ENCODE measurements around the gene KIF25. TPM values are rescaled to one million over a fixed set of nuclear protein-coding genes. Genes with fewer than 3 reads are reported as not detected.

KIF25 gene
- total RNA-seq, 1 donor from 2014 or later, result not detected

- DNase-seq (ENCODE audit: extremely low spot score, unreplicated experiment), result no peak
- H3K36me3 Mint-ChIP-seq (ENCODE audit: unreplicated experiment), result no peaks in the 10 kb centered on the region
- no peak overlapping the region for H3K27ac Mint-ChIP-seq (ENCODE audit: unreplicated experiment)
- H3K27me3 Mint-ChIP-seq (ENCODE audit: unreplicated experiment), result no peaks in the 10 kb centered on the region
- H3K4me3 Mint-ChIP-seq (ENCODE audit: unreplicated experiment), result no peak overlapping the region
- no peaks in the 10 kb centered on the region for H3K9me3 Mint-ChIP-seq (ENCODE audit: unreplicated experiment)
- peaks cover 5% of the 10 kb centered on the region for H3K4me1 Mint-ChIP-seq (ENCODE audit: unreplicated experiment)
- no peak for TF ChIP-seq CTCF (IDR thresholded peaks at IDR 0.05)
Measured at GRCh38 chr6:168048724-168049025, 51.2 kb downstream of the KIF25 start.

DNA sequence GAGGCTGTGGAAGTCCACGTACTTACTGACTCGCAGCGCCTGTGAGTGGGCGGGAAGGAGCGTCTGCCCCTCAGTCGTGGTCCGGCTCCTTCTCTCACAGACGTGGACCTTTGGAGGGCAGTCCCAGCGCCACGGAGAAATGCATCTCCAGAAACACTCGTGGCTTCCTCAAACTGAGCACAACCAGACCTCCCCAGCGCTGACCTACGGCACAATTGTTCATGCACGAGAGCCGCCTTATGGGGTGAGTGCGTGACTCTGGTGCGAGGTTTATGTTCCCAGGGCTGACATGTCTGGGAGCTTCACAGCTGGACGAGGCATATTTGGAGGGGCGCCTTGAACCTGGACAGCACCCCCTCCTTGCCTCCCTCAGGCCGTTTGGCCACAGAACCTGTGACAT lies 51.8 kb downstream of the KIF25 start:
- Mint-ChIP-seq H3K9me3 (ENCODE audit: unreplicated experiment) (no peaks in the 10 kb centered on the region), H3K27me3 (ENCODE audit: unreplicated experiment) (no peaks in the 10 kb centered on the region), H3K4me3 (ENCODE audit: unreplicated experiment) (no peak overlapping the region)

DNA sequence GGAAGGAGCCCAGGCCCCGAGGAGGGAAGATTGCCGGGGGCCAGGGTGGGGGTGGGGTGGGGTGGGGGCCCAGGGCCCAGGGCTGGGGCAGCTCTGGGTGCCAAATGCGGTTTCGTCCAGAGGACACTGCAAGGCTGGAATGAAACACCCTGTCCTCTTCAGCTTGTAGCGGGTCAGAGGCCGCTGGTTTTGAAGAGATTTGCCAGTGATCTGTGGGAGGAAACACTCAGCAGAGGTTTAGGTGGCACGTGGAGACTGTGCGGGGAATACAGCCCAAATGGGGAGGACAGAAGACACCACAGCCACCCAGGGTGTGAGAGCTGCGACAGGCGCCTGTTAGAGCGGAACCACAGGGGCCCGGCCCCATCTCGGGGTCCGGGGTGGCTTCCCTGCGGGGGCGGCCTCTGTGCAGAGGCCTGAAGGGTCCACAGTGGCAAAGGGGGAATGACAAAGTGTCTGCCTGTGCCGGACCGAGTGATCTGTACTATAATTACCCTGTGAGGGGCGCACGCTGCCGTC lies 52.3 kb downstream of the KIF25 start:
- Mint-ChIP-seq H3K27ac (ENCODE audit: unreplicated experiment) (no peak overlapping the region), H3K36me3 (ENCODE audit: unreplicated experiment) (no peaks in the 10 kb centered on the region), H3K4me1 (ENCODE audit: unreplicated experiment) (peaks cover 5% of the 10 kb centered on the region), H3K4me3 (ENCODE audit: unreplicated experiment) (no peak overlapping the region), H3K27me3 (ENCODE audit: unreplicated experiment) (no peaks in the 10 kb centered on the region), H3K9me3 (ENCODE audit: unreplicated experiment) (no peaks in the 10 kb centered on the region)
- no peak for TF ChIP-seq CTCF (IDR thresholded peaks at IDR 0.05)
- no peak for DNase-seq (ENCODE audit: extremely low spot score, unreplicated experiment)

More for the DNA sequence above, 51.8 kb downstream of the KIF25 start:
- DNase-seq (ENCODE audit: extremely low spot score, unreplicated experiment), result no peak
- H3K36me3 Mint-ChIP-seq (ENCODE audit: unreplicated experiment), result no peaks in the 10 kb centered on the region
- no peak for TF ChIP-seq CTCF (IDR thresholded peaks at IDR 0.05)
- peaks cover 5% of the 10 kb centered on the region for H3K4me1 Mint-ChIP-seq (ENCODE audit: unreplicated experiment)
- no peak overlapping the region for H3K27ac Mint-ChIP-seq (ENCODE audit: unreplicated experiment)

GRCh38 chr6:168050225-168050880 lies 52.9 kb downstream of the KIF25 start:
- Mint-ChIP-seq H3K4me1 (ENCODE audit: unreplicated experiment) (peaks cover 5% of the 10 kb centered on the region), H3K27ac (ENCODE audit: unreplicated experiment) (no peak overlapping the region), H3K4me3 (ENCODE audit: unreplicated experiment) (no peak overlapping the region), H3K9me3 (ENCODE audit: unreplicated experiment) (no peaks in the 10 kb centered on the region), H3K36me3 (ENCODE audit: unreplicated experiment) (no peaks in the 10 kb centered on the region), H3K27me3 (ENCODE audit: unreplicated experiment) (no peaks in the 10 kb centered on the region)
- TF ChIP-seq CTCF (IDR thresholded peaks at IDR 0.05), result no peak
- no peak for DNase-seq (ENCODE audit: extremely low spot score, unreplicated experiment)

- DNase-seq (ENCODE audit: extremely low spot score, unreplicated experiment), result no peak
- peaks cover 1% of the 10 kb centered on the region for H3K4me1 Mint-ChIP-seq (ENCODE audit: unreplicated experiment)
- H3K9me3 Mint-ChIP-seq (ENCODE audit: unreplicated experiment), result no peaks in the 10 kb centered on the region
Measured at GRCh38 chr6:168050881-168051586, 53.6 kb downstream of the KIF25 start.

More at GRCh38 chr6:168050881-168051586, 53.6 kb downstream of the KIF25 start:
- no peak overlapping the region for H3K27ac Mint-ChIP-seq (ENCODE audit: unreplicated experiment)
- H3K27me3 Mint-ChIP-seq (ENCODE audit: unreplicated experiment), result no peaks in the 10 kb centered on the region
- no peak for TF ChIP-seq CTCF (IDR thresholded peaks at IDR 0.05)
- no peaks in the 10 kb centered on the region for H3K36me3 Mint-ChIP-seq (ENCODE audit: unreplicated experiment)
- H3K4me3 Mint-ChIP-seq (ENCODE audit: unreplicated experiment), result no peak overlapping the region

Measured in osteocyte (in vitro differentiated cells).